ENCODE data around the gene NDUFS8. TPM values are rescaled to one million over a fixed set of nuclear protein-coding genes. Genes with fewer than 3 reads are reported as not detected.
"Not testable (repeated sequence)": the region's sequence is repeated elsewhere in the genome, so short reads cannot be mapped to it uniquely, and the experiment has no call there.

NDUFS8 gene
- total RNA-seq, 2 experiments from 2014 or later = 70.5 to 72.5 TPM

- POLR2A ChIA-PET; H3K27ac ChIP-seq (ENCODE audit: low read depth in 1 of 2, low read length in 2 of 2); H3K9me3 Mint-ChIP-seq; H3K4me3 ChIP-seq (ENCODE audit: low read length); H3K27me3 ChIP-seq (ENCODE audit: control insufficient read depth in 1 of 2, insufficient read depth in 2 of 2, low read length in 2 of 2); H3K4me1 ChIP-seq (ENCODE audit: insufficient read depth, low read length); intact Hi-C loops (cut with DNase I, micrococcal nuclease); CTCF ChIA-PET; H3K27ac Mint-ChIP-seq; H3K4me1 Mint-ChIP-seq (ENCODE audit: low read depth); H3K36me3 ChIP-seq (ENCODE audit: insufficient read depth, low read length); ATAC-seq (ENCODE audit: poor library complexity); H3K4me3 Mint-ChIP-seq; H3K36me3 Mint-ChIP-seq (ENCODE audit: low read depth); H3K27me3 Mint-ChIP-seq; H3K9me3 ChIP-seq (ENCODE audit: control insufficient read depth in 1 of 2, insufficient read depth in 1 of 2, low read length in 2 of 2): not testable (repeated sequence)
- peak in 2 of 14 experiments; percentile 40 to 50 for DNase-seq
Measured at GRCh38 chr11:67990546-67991346, 39.7 kb upstream of the NDUFS8 start.

DNA sequence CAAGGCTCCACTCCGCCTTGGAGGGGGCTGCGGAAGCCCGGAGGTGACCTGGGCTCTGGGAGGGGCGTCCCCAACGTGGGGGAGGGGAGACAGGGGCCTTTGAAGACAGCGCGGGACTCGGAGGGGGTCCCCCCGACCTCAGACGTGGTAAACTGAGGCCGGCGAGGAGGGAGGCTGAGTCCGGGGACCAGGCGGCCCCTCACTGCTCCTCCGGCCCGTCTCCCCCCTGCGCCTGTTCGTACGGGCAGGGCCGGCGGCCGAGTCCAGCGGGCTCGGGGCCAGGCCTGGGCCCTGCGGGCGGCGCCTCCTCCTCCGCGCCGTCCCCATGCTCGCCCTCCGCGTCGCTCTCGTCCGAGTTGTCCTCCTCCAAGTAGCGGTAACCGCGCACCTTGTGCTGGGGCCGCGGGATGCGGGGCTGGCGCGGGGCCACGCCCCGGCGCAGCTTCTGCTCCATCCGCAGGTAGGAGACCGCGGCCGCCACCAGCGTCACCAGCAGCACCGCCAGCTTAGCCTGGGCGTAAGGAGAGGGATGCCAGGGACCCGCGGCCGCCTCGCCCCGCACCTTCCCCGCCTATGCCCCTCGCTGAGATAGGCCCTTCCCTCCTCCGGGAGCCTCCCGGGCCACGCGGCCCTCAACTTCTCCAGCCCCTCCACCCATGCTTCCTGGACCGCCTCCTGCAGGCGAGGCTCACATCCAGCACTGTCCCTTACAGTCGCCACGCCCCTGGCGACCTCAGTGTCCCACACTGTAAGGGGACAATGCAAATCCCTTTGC, 38.9 kb upstream of the NDUFS8 start:
- H3K4me1 Mint-ChIP-seq (ENCODE audit: low read depth); intact Hi-C loops (cut with DNase I, micrococcal nuclease); H3K4me3 ChIP-seq (ENCODE audit: low read length); H3K27me3 Mint-ChIP-seq; H3K27ac Mint-ChIP-seq; H3K9me3 ChIP-seq (ENCODE audit: control insufficient read depth in 1 of 2, insufficient read depth in 1 of 2, low read length in 2 of 2); ATAC-seq (ENCODE audit: poor library complexity); POLR2A ChIA-PET; H3K36me3 Mint-ChIP-seq (ENCODE audit: low read depth); H3K4me3 Mint-ChIP-seq; H3K36me3 ChIP-seq (ENCODE audit: insufficient read depth, low read length); H3K4me1 ChIP-seq (ENCODE audit: insufficient read depth, low read length); H3K9me3 Mint-ChIP-seq; H3K27me3 ChIP-seq (ENCODE audit: control insufficient read depth in 1 of 2, insufficient read depth in 2 of 2, low read length in 2 of 2); DNase-seq; H3K27ac ChIP-seq (ENCODE audit: low read depth in 1 of 2, low read length in 2 of 2): not testable (repeated sequence)
- CTCF ChIA-PET = interaction anchor here (1.2 kb wide), 1 partner anchor 36 kb away, joined by 5 read pairs; no protein-coding TSS in a partner anchor

DNA sequence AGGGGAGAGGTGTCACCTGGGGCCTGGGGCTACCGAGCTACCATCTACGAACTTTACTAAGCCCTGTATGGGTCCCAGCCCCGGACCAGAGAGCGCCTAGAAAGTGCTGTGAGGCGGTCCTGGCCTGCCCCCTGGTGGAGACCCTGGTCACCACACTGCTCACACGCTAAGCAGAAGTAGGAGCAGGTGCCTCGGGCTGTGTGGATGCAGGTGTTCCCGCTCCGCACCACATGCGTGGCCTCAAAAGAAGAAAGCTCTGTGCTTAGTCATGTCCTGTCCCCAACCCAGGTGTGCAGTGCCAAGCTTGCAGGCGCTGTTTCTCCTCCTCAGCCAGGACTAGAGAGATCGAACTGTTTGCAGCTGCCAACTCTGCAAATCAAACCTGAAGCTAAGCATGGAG, 36.7 kb upstream of the NDUFS8 start:
- H3K9me3 Mint-ChIP-seq; ATAC-seq (ENCODE audit: poor library complexity); H3K4me3 Mint-ChIP-seq; H3K27me3 ChIP-seq (ENCODE audit: control insufficient read depth in 1 of 2, insufficient read depth in 2 of 2, low read length in 2 of 2); H3K4me3 ChIP-seq (ENCODE audit: low read length); H3K27ac Mint-ChIP-seq; H3K27ac ChIP-seq (ENCODE audit: low read depth in 1 of 2, low read length in 2 of 2); intact Hi-C loops (cut with DNase I, micrococcal nuclease); H3K9me3 ChIP-seq (ENCODE audit: control insufficient read depth in 1 of 2, insufficient read depth in 1 of 2, low read length in 2 of 2); H3K36me3 Mint-ChIP-seq (ENCODE audit: low read depth); H3K27me3 Mint-ChIP-seq; H3K36me3 ChIP-seq (ENCODE audit: insufficient read depth, low read length): not testable (repeated sequence)
- ChIA-PET POLR2A (interaction anchor here (1.1 kb wide), 1 partner anchor 9 kb away, joined by 3 read pairs; no protein-coding TSS in a partner anchor), CTCF (interaction anchor here (0.9 to 1.1 kb wide), 4 partner anchors 8 to 47 kb away, joined by 3 to 4 read pairs (median 4); partner anchors contain the start of gene NDUFS8)
- peaks cover 32% of the 10 kb centered on the region for H3K4me1 ChIP-seq (ENCODE audit: insufficient read depth, low read length)
- peak; percentile 16 to 69 (median 46) for DNase-seq
- peaks cover 18% of the 10 kb centered on the region for H3K4me1 Mint-ChIP-seq (ENCODE audit: low read depth)
- TF ChIP-seq, protein P1, sequence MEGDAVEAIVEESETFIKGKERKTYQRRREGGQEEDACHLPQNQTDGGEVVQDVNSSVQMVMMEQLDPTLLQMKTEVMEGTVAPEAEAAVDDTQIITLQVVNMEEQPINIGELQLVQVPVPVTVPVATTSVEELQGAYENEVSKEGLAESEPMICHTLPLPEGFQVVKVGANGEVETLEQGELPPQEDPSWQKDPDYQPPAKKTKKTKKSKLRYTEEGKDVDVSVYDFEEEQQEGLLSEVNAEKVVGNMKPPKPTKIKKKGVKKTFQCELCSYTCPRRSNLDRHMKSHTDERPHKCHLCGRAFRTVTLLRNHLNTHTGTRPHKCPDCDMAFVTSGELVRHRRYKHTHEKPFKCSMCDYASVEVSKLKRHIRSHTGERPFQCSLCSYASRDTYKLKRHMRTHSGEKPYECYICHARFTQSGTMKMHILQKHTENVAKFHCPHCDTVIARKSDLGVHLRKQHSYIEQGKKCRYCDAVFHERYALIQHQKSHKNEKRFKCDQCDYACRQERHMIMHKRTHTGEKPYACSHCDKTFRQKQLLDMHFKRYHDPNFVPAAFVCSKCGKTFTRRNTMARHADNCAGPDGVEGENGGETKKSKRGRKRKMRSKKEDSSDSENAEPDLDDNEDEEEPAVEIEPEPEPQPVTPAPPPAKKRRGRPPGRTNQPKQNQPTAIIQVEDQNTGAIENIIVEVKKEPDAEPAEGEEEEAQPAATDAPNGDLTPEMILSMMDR (IDR thresholded peaks at IDR 0.05) = peak; percentile 61

- POLR2A ChIA-PET = interaction anchor here (1.1 kb wide), 1 partner anchor 9 kb away, joined by 3 read pairs; no protein-coding TSS in a partner anchor
- H3K4me3 ChIP-seq (ENCODE audit: low read length); H3K36me3 ChIP-seq (ENCODE audit: insufficient read depth, low read length); H3K27ac ChIP-seq (ENCODE audit: low read depth in 1 of 2, low read length in 2 of 2); intact Hi-C loops (cut with DNase I, micrococcal nuclease); DNase-seq; H3K27me3 ChIP-seq (ENCODE audit: control insufficient read depth in 1 of 2, insufficient read depth in 2 of 2, low read length in 2 of 2); ATAC-seq (ENCODE audit: poor library complexity); H3K9me3 Mint-ChIP-seq; H3K9me3 ChIP-seq (ENCODE audit: control insufficient read depth in 1 of 2, insufficient read depth in 1 of 2, low read length in 2 of 2); H3K4me3 Mint-ChIP-seq; H3K27me3 Mint-ChIP-seq; H3K36me3 Mint-ChIP-seq (ENCODE audit: low read depth); H3K27ac Mint-ChIP-seq: not testable (repeated sequence)
- peaks cover 18% of the 10 kb centered on the region for H3K4me1 Mint-ChIP-seq (ENCODE audit: low read depth)
- CTCF ChIA-PET = interaction anchor here (0.9 to 1.1 kb wide), 4 partner anchors 8 to 48 kb away, joined by 3 to 4 read pairs (median 4); partner anchors contain the start of gene NDUFS8
- H3K4me1 ChIP-seq (ENCODE audit: insufficient read depth, low read length) = peaks cover 38% of the 10 kb centered on the region
Measured at GRCh38 chr11:67994387-67994786, 36.1 kb upstream of the NDUFS8 start.

DNA sequence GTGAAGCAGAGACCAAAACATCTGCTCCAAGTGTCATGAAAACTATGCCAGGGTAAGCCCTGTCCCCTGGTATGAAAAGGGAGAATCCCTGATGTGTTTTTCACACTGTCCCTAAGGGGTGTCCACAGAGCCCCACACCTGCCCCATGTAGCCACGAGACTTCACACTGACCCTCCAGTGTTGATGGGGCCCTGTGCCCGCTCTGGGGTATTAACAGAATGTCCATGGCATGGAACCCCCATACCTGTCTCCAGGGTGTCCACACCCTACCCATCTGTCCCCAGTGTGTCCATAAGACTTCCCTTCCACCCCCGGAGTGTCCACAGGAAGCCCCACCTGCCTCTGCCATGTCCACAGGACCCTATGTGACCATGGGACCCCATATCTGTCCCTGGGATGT, 35.4 kb upstream of the NDUFS8 start:
- H3K36me3 Mint-ChIP-seq (ENCODE audit: low read depth); H3K27me3 ChIP-seq (ENCODE audit: control insufficient read depth in 1 of 2, insufficient read depth in 2 of 2, low read length in 2 of 2); H3K9me3 Mint-ChIP-seq; ATAC-seq (ENCODE audit: poor library complexity); intact Hi-C loops (cut with DNase I, micrococcal nuclease); H3K27ac Mint-ChIP-seq; DNase-seq; CTCF ChIA-PET; H3K27me3 Mint-ChIP-seq; POLR2A ChIA-PET; H3K27ac ChIP-seq (ENCODE audit: low read depth in 1 of 2, low read length in 2 of 2); H3K36me3 ChIP-seq (ENCODE audit: insufficient read depth, low read length); H3K4me3 Mint-ChIP-seq; H3K4me3 ChIP-seq (ENCODE audit: low read length); H3K9me3 ChIP-seq (ENCODE audit: control insufficient read depth in 1 of 2, insufficient read depth in 1 of 2, low read length in 2 of 2): not testable (repeated sequence)
- peaks cover 18% of the 10 kb centered on the region for H3K4me1 Mint-ChIP-seq (ENCODE audit: low read depth)
- peaks cover 45% of the 10 kb centered on the region for H3K4me1 ChIP-seq (ENCODE audit: insufficient read depth, low read length)

DNA sequence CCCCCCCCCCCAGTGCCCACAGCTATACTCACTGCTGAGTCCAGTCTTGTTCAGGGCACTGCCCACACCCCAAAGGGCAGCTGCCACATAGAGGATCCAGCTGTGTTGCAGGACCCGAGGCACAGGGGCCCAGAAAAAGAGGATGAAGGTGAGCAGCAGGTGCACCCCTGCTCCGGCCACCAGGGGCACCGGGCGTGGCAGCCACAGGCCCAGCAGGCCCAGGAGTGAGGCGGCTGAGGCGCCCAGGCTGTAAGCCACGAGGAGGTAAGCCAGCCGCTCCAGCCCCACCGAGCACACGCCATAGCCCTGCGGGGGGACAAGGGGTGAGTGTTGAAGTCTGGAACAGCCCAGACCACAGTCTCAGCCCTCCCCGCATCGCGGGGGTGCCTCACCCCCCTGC, 34.9 kb upstream of the NDUFS8 start:
- H3K9me3 Mint-ChIP-seq; ATAC-seq (ENCODE audit: poor library complexity); intact Hi-C loops (cut with DNase I, micrococcal nuclease); H3K4me3 ChIP-seq (ENCODE audit: low read length); H3K36me3 Mint-ChIP-seq (ENCODE audit: low read depth); H3K36me3 ChIP-seq (ENCODE audit: insufficient read depth, low read length); H3K27me3 ChIP-seq (ENCODE audit: control insufficient read depth in 1 of 2, insufficient read depth in 2 of 2, low read length in 2 of 2); H3K9me3 ChIP-seq (ENCODE audit: control insufficient read depth in 1 of 2, insufficient read depth in 1 of 2, low read length in 2 of 2); H3K27me3 Mint-ChIP-seq; H3K27ac Mint-ChIP-seq; DNase-seq; H3K27ac ChIP-seq (ENCODE audit: low read depth in 1 of 2, low read length in 2 of 2); CTCF ChIA-PET; H3K4me3 Mint-ChIP-seq; POLR2A ChIA-PET: not testable (repeated sequence)
- H3K4me1 ChIP-seq (ENCODE audit: insufficient read depth, low read length) = peaks cover 46% of the 10 kb centered on the region
- peaks cover 18% of the 10 kb centered on the region for H3K4me1 Mint-ChIP-seq (ENCODE audit: low read depth)

All from CD4-positive, alpha-beta T cell (primary cell).